HAP-1 (cell line): ENCODE measurements around the gene PDE8A.
"Not testable (repeated sequence)": the region's sequence is repeated elsewhere in the genome, so short reads cannot be mapped to it uniquely, and the experiment has no call there.

Source experiments
- DNase-seq, 2 experiments: peaks; one replicate each; pipeline ENCODE4 v3.0.0-alpha.2; 2016 to 2020; ENCODE audit warnings: low spot score in 2 of 2
- H3K27me3 ChIP-seq: fragments of 250-450 bp; sonication (Bioruptor Pico); 2 replicates; pipeline ENCODE4 v1.5.1; 2020; ENCODE audit warnings: low read depth, mild to moderate bottlenecking, moderate library complexity
- H3K36me3 ChIP-seq: fragments of 250-450 bp; sonication (Bioruptor Pico); replicated peaks from 2 replicates; pipeline ENCODE4 v1.5.1; 2020; ENCODE audit warnings: mild to moderate bottlenecking
- H3K4me1 ChIP-seq: fragments of 250-450 bp; sonication (Bioruptor Pico); 2 replicates; pipeline ENCODE4 v1.5.1; 2020; ENCODE audit warnings: mild to moderate bottlenecking
- H3K4me3 ChIP-seq: fragments of 250-450 bp; sonication (Bioruptor Pico); 2 replicates; pipeline ENCODE4 v1.5.1; 2020; ENCODE audit warnings: mild to moderate bottlenecking, moderate library complexity
- H3K9me3 ChIP-seq: fragments of 250-450 bp; sonication (Bioruptor Pico); 2 replicates; pipeline ENCODE4 v1.5.1; 2020; ENCODE audit warnings: mild to moderate bottlenecking, moderate library complexity
- in situ Hi-C: fragments of 300-500 bp; cut with MboI; formaldehyde crosslinking; loops from 3 replicates; pipeline ENCODE4 v1.14.3; 2020; ENCODE audit warnings: low sequenced_read_pairs, inconsistent platforms, mixed read lengths

Gene PDE8A

GRCh38 chr15:85004550-85004949 is 22.9 kb downstream of the PDE8A start:
- Histone ChIP-seq H3K36me3 (no peaks in the 10 kb centered on the region; the same call in 1 of the 2 replicates), H3K4me1 (peaks cover 10% of the 10 kb centered on the region), H3K4me3 (no peak overlapping the region), H3K9me3 (no peaks in the 10 kb centered on the region), H3K27me3 (no peaks in the 10 kb centered on the region)
- no peak for DNase-seq
- in situ Hi-C loops: no loop called here

DNA sequence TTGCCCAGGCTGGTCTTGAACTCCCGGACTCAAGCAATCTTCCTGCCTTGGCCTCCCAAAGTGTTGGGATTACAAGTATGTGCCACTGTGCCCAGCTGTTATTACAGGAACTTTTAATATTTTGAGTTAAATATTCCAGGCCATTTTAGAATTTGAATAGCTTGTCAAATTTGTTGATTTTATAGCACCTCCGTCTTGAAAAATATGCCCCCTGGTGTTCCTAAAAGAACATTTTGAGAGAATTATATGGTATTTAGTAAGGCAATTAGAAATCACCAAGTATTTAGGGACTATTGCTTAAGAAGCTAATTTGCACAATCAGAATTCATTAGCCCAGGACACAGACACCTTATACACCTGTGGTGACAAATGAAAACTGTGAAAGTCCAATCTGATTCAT is 23.7 kb downstream of the PDE8A start:
- in situ Hi-C loops: no loop called here
- Histone ChIP-seq H3K36me3 (no peaks in the 10 kb centered on the region), H3K4me3 (no peak overlapping the region), H3K9me3 (no peaks in the 10 kb centered on the region), H3K27me3 (no peaks in the 10 kb centered on the region), H3K4me1 (peaks cover 10% of the 10 kb centered on the region)
- DNase-seq: no peak

DNA sequence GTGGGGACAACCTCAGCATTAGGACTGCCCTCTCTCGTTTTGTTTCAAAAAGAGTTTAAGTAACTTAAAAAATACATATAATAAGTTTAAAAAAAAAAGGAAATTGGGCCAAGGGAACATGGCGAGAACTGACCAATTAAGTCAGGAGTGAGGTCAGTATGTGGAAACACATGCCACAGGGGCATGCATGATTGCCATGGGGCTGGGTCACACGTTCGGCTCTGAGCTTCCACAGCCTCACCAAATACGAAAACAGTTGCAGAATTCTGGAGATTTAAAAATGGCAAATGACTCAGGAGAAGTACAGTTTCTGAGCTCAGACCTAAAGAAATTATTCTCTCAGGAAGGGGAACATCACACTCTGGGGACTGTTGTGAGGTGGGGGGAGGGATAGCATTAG is 24.1 kb downstream of the PDE8A start:
- no peak for DNase-seq
- in situ Hi-C loops: no loop called here
- Histone ChIP-seq H3K27me3 (no peaks in the 10 kb centered on the region), H3K4me1 (peaks cover 10% of the 10 kb centered on the region), H3K36me3 (no peaks in the 10 kb centered on the region), H3K4me3 (no peak overlapping the region), H3K9me3 (no peaks in the 10 kb centered on the region)

DNA sequence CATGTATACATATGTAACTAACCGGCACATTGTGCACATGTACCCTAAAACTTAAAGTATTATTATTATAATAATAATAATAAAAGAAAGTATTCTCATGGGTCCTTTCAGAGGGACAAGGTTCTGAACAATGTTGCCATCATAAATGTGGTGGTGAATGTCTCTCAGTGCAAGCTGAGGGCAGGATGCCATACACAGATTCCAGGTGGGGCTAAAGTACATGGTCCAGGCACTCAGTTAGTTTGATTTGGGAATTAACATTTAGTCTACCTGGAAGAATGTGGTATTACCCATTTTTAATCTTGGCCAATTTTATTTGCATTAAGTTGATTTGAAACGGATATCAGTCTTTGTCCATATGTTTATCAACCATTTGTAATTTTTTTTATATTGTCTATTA is 24.5 kb downstream of the PDE8A start:
- Histone ChIP-seq H3K9me3 (no peaks in the 10 kb centered on the region), H3K36me3 (no peaks in the 10 kb centered on the region), H3K4me3 (no peak overlapping the region), H3K4me1 (peaks cover 10% of the 10 kb centered on the region), H3K27me3 (no peaks in the 10 kb centered on the region)
- in situ Hi-C loops: no loop called here
- no peak for DNase-seq

DNA sequence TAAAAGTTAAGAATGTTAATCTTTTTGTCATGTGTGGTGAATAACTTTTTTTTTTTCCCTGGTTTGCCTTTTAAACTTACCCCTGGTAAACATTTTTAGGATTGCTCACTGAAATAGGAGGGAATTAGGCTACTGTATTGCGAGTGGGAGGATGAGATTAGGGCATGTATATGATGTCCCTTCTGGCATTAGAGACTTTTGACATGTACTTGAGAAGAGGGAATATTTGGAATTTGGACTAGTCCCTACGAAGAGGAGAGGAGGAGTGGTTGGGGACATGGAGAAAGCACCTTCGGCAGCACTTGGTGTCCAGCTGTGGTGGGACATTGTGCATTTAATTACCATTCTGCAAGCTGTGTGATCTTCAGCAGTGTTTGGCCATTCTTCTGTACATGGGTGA is 25.0 kb downstream of the PDE8A start:
- H3K4me1 ChIP-seq: peaks cover 10% of the 10 kb centered on the region
- H3K27me3 ChIP-seq: no peaks in the 10 kb centered on the region
- H3K36me3 ChIP-seq: no peaks in the 10 kb centered on the region
- no peaks in the 10 kb centered on the region for H3K9me3 ChIP-seq
- H3K4me3 ChIP-seq: no peak overlapping the region
- in situ Hi-C loops: no loop called here
- no peak for DNase-seq

DNA sequence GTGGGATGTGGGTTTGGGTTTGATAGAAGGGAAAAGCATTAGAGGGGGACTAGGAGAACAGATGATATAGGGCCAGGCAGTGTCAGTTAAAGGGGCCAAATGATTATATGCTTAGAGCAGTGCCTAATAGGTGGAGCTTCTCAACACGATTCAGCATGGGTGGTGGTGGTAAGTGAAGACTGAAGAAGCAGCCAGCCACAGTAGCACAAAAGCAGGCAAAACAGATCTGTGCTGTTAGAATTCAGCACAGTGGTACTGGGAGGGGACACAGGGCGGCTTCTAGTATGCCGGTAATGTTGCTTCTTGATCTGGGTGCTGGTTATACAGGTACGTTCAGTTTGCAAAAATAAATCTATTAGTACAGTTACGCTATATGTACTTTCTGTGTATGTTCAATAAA is 25.5 kb downstream of the PDE8A start:
- no peaks in the 10 kb centered on the region for H3K36me3 ChIP-seq
- no peaks in the 10 kb centered on the region for H3K27me3 ChIP-seq
- H3K9me3 ChIP-seq: no peaks in the 10 kb centered on the region
- in situ Hi-C loops: no loop called here
- peaks cover 10% of the 10 kb centered on the region for H3K4me1 ChIP-seq
- no peak for DNase-seq
- no peak overlapping the region for H3K4me3 ChIP-seq

- no peak overlapping the region for H3K4me3 ChIP-seq
- in situ Hi-C loops: no loop called here
- no peaks in the 10 kb centered on the region for H3K36me3 ChIP-seq
- H3K27me3 ChIP-seq: no peaks in the 10 kb centered on the region
- no peak for DNase-seq
- peaks cover 3% of the 10 kb centered on the region for H3K4me1 ChIP-seq
- H3K9me3 ChIP-seq: no peaks in the 10 kb centered on the region
These were observed 26.2 kb downstream of the PDE8A start for GRCh38 chr15:85007741-85008397.

- in situ Hi-C loops: no loop called here
- Histone ChIP-seq H3K4me3 (no peak overlapping the region), H3K4me1 (no peaks in the 10 kb centered on the region), H3K27me3 (no peaks in the 10 kb centered on the region), H3K36me3 (no peaks in the 10 kb centered on the region), H3K9me3 (no peaks in the 10 kb centered on the region)
- DNase-seq: no peak
These were observed 27.0 kb downstream of the PDE8A start for GRCh38 chr15:85008474-85009260.

DNA sequence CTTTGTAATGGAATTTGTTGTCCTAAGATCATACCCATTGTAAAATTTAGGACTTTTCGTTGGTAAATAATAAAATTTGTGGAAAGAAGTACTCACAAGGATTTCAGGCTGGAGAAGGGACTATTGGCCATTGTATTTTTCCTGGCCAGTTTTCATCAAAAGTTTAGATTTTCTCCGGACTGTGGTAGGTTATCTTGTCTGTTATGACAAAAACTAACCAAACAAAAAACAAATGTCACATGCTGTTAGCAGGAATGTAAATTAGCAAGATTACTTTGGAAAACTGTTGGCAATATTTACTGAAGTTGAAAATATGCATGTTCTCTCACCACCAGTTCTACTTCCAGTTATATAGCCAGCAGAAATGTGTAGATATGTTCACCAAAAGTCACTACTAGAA is 27.8 kb downstream of the PDE8A start:
- no peaks in the 10 kb centered on the region for H3K27me3 ChIP-seq
- in situ Hi-C loops: no loop called here
- no peaks in the 10 kb centered on the region for H3K9me3 ChIP-seq
- H3K4me3 ChIP-seq: no peak overlapping the region
- H3K36me3 ChIP-seq: no peaks in the 10 kb centered on the region
- no peaks in the 10 kb centered on the region for H3K4me1 ChIP-seq
- DNase-seq: no peak

DNA sequence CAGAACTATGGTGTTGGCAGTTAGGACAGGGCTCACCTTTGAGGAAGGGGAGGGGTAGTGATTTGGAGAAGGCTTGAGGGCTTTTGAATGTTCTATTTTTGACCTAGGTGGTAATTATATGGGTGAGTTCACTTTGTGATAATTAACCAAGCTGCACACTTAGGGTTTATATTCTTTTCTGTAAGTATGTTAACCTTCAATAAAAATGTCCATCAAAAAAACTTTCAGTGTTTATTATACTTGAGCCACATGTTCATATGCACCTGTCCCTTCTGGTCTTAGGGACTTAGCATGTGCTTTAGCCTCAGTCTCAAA is 28.4 kb downstream of the PDE8A start:
- Histone ChIP-seq H3K4me1 (no peaks in the 10 kb centered on the region), H3K4me3 (no peak overlapping the region), H3K9me3 (no peaks in the 10 kb centered on the region), H3K27me3 (no peaks in the 10 kb centered on the region), H3K36me3 (no peaks in the 10 kb centered on the region)
- DNase-seq: no peak
- in situ Hi-C loops: no loop called here

DNA sequence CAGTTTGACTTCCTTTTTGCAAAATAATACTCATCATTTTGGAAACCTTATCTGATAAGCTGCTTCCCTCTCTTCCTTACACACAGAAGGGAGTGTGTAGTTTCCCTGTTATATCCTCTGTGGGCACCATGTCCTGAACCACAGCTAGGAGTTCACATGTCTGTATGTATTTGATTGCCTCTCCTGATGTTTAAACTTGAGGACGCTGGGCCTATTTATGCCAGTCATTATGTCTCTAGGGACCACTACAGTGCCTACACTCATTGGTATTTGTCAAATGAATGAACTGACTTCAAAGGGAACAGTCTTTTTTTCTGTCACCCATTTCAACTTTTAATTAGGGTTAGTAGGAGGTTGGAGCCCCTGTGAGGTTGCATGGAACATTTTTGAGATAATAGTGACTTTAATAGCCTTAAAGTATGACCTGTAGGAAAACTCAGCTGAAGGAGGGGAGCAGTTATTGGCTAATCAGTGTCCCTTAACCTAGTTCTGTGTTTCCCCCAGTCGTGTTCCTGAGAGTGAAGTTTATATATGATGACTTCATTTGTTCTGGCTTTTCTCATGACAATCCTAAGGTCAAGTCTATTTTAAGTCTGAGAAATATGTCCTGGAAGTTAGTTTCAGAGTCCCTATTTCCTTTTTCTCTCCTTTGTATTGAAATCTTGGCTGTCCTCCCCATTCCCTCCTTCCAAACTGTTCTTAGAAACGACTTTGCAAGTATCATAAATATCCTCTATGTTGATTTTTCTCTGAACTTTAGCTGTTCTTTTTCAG is 28.9 kb downstream of the PDE8A start:
- Histone ChIP-seq H3K36me3 (no peaks in the 10 kb centered on the region), H3K9me3 (no peaks in the 10 kb centered on the region), H3K4me3 (no peak overlapping the region), H3K27me3 (no peaks in the 10 kb centered on the region), H3K4me1 (no peaks in the 10 kb centered on the region)
- in situ Hi-C loops: no loop called here
- no peak for DNase-seq

- no peak overlapping the region for H3K4me3 ChIP-seq
- in situ Hi-C loops: no loop called here
These were observed 29.5 kb downstream of the PDE8A start for GRCh38 chr15:85011160-85011571.

DNA sequence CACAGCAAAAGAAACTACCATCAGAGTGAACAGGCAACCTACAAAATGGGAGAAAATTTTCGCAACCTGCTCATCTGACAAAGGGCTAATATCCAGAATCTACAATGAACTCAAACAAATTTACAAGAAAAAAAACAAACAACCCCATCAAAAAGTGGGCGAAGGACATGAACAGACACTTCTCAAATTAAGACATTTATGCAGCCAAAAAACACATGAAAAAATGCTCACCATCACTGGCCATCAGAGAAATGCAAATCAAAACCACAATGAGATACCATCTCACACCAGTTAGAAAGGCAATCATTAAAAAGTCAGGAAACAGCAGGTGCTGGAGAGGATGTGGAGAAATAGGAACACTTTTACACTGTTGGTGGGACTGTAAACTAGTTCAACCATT is 30.1 kb downstream of the PDE8A start:
- in situ Hi-C loops: not testable (repeated sequence)

More at GRCh38 chr15:85011160-85011571, 29.5 kb downstream of the PDE8A start:
- DNase-seq: no peak
- Histone ChIP-seq H3K4me1 (no peaks in the 10 kb centered on the region), H3K36me3 (no peaks in the 10 kb centered on the region), H3K27me3 (no peaks in the 10 kb centered on the region), H3K9me3 (no peaks in the 10 kb centered on the region)

GRCh38 chr15:85013785-85014184 is 32.1 kb downstream of the PDE8A start:
- no peaks in the 10 kb centered on the region for H3K27me3 ChIP-seq
- H3K4me1 ChIP-seq: no peaks in the 10 kb centered on the region
- in situ Hi-C loops: no loop called here
- no peak for DNase-seq
- H3K36me3 ChIP-seq: no peaks in the 10 kb centered on the region
- no peaks in the 10 kb centered on the region for H3K9me3 ChIP-seq
- no peak overlapping the region for H3K4me3 ChIP-seq

More for the DNA sequence above, 30.1 kb downstream of the PDE8A start:
- not testable (repeated sequence) for H3K36me3 ChIP-seq, H3K9me3 ChIP-seq, H3K4me1 ChIP-seq, DNase-seq, H3K4me3 ChIP-seq, H3K27me3 ChIP-seq
